WTC11 (cell line): ENCODE data around the gene DECR2.

ENCODE experiments used
- ATF1 ChIP-seq: sonication (generic); formaldehyde crosslinking; IDR thresholded peaks from 2 replicates; pipeline ENCODE4 v1.8.1; 2023; ENCODE audit warnings: mild to moderate bottlenecking, moderate library complexity, missing genetic modification reagents
- ATF3 ChIP-seq: sonication (generic); formaldehyde crosslinking; conservative IDR thresholded peaks from 2 replicates; pipeline ENCODE4 v1.8.1; 2022; ENCODE audit warnings: mild to moderate bottlenecking, missing genetic modification reagents
- CTCF ChIP-seq: fragments of 200-600 bp; IDR thresholded peaks from 2 replicates; pipeline ENCODE4 v1.8.0; 2022; ENCODE audit warnings: antibody characterized with exemption
- E2F1 ChIP-seq: sonication (generic); formaldehyde crosslinking; IDR thresholded peaks from 2 replicates; pipeline ENCODE4 v1.8.0; 2022; ENCODE audit warnings: mild to moderate bottlenecking, missing genetic modification reagents
- E2F4 ChIP-seq: sonication (generic); formaldehyde crosslinking; IDR thresholded peaks from 2 replicates; pipeline ENCODE4 v1.8.1; 2022; ENCODE audit warnings: low read depth, mild to moderate bottlenecking, moderate library complexity, missing genetic modification reagents, borderline replicate concordance
- FOXP1 ChIP-seq: sonication (generic); formaldehyde crosslinking; IDR thresholded peaks from 2 replicates; pipeline ENCODE4 v1.8.0; 2022; ENCODE audit warnings: missing genetic modification reagents, mild to moderate bottlenecking, moderate library complexity, borderline replicate concordance
- MAX ChIP-seq: sonication (generic); formaldehyde crosslinking; IDR thresholded peaks from 2 replicates; pipeline ENCODE4 v1.8.0; 2022; ENCODE audit warnings: mild to moderate bottlenecking, missing genetic modification reagents
- NFE2L1 ChIP-seq: sonication (generic); formaldehyde crosslinking; IDR thresholded peaks from 2 replicates; pipeline ENCODE4 v1.8.1; 2023; ENCODE audit warnings: missing genetic modification reagents
- NFYB ChIP-seq: sonication (generic); formaldehyde crosslinking; conservative IDR thresholded peaks from 2 replicates; pipeline ENCODE4 v1.8.0; 2022; ENCODE audit warnings: low read depth, missing genetic modification reagents
- TEAD4 ChIP-seq: sonication (generic); formaldehyde crosslinking; IDR thresholded peaks from 2 replicates; pipeline ENCODE4 v1.8.0; 2022; ENCODE audit warnings: mild to moderate bottlenecking, missing genetic modification reagents
- USF1 ChIP-seq: sonication (generic); formaldehyde crosslinking; IDR thresholded peaks from 2 replicates; pipeline ENCODE4 v1.8.0; 2022; ENCODE audit warnings: mild to moderate bottlenecking, missing genetic modification reagents
- USF2 ChIP-seq: sonication (generic); formaldehyde crosslinking; IDR thresholded peaks from 2 replicates; pipeline ENCODE4 v1.8.1; 2023; ENCODE audit warnings: mild to moderate bottlenecking, missing genetic modification reagents, moderate library complexity

- no peak for TF ChIP-seq CTCF
- no peak for TF ChIP-seq E2F1 (CRISPR knock-in tag)
- TF ChIP-seq ATF1 (CRISPR knock-in tag) = no peak
- no peak for TF ChIP-seq USF2 (CRISPR knock-in tag)
- TF ChIP-seq ATF3 (CRISPR knock-in tag) = no peak
- no peak for TF ChIP-seq E2F4 (CRISPR knock-in tag)
- no peak for TF ChIP-seq FOXP1 (CRISPR knock-in tag)
- TF ChIP-seq USF1 (CRISPR knock-in tag) = no peak
- TF ChIP-seq MAX (CRISPR knock-in tag) = no peak
- no peak for TF ChIP-seq NFYB (CRISPR knock-in tag)
- no peak for TF ChIP-seq TEAD4 (CRISPR knock-in tag)
- no peak for TF ChIP-seq NFE2L1 (CRISPR knock-in tag)
Measured at GRCh38 chr16:370979-371514, 30.6 kb upstream of the DECR2 start.
